GM21619 (cell line): ENCODE data around the gene KIF2A.

Experiments used
- ATAC-seq: cut with Tn5 transposase; IDR thresholded peaks from one replicate; pipeline ENCODE4 v1.9.1; 2021; ENCODE audit not compliant: unreplicated experiment

KIF2A gene

DNA sequence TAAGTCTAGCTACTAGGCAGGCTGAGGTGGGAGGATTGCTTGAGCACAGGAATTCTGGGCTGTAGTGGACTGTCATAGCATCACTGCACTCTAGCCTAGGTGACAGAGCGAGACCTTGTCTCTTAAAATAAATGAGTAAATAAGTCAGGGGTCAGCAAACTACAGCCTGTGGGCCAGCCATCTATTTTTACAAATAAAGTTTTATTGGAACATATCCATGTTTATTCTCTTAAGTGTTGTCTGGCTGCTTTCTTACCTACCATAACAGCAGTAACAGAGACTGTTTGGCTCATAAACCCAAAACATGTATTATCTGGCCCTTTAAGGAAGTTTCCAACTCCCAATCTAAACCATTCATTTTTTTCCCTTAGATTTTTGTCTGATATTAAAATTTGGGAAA lies 68.1 kb downstream of the KIF2A start:
- no peak for ATAC-seq

DNA sequence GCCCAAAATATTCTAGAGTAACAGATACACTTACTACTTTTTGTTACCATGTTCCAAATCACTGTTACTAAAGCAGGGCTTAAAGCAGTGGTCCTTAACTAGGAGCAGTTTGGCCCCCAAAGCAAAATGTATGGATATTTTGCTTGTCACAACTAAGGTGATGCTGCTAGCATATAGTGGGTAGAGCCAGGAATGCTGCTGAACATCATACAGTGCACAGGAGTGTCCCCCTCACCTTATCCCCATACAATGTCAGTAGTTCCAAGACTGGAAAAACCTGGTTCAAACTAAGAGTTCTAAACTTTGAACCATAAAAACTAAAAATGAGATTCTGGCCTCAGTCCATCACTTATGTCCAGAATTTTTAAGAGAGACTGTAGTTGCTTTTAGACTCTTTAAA lies 69.6 kb downstream of the KIF2A start:
- ATAC-seq, result no peak

DNA sequence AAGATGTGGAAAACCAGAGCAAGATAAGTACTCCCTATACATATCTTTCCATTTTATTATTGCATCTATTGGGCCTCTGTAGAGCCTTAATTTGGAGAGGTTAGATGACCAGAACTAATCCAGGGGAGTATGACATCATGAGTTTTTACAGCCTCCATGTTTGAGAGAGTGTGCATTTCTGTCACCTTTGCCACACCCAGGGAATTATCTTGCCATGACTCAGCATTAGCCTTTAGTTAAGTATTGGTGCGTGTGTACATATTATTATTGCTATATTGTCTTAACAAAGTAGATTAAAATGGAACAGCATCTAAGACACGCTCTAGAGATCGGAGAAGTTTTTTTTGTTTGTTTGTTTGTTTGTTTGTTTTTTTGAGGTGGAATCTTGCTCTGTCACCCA lies 70.1 kb downstream of the KIF2A start:
- ATAC-seq, result no peak

DNA sequence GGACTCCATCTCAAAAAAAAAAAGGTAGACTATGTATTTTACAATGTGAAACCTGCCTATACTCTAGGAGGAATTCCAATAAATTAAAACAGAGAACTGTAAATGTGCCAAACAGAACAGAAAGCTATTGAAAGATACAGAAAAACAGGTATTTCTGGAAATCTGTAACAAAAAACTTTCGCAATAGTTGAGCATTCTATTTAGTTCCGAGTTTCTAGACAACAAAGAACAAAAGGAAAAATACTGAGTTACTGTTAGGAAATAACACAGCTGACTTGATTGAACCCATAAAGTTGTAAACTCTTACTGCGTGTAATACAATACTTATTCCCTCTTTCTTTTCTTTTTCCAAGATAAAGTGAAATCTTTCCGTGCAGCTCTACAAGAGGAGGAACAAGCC lies 79.1 kb downstream of the KIF2A start:
- ATAC-seq, result no peak

DNA sequence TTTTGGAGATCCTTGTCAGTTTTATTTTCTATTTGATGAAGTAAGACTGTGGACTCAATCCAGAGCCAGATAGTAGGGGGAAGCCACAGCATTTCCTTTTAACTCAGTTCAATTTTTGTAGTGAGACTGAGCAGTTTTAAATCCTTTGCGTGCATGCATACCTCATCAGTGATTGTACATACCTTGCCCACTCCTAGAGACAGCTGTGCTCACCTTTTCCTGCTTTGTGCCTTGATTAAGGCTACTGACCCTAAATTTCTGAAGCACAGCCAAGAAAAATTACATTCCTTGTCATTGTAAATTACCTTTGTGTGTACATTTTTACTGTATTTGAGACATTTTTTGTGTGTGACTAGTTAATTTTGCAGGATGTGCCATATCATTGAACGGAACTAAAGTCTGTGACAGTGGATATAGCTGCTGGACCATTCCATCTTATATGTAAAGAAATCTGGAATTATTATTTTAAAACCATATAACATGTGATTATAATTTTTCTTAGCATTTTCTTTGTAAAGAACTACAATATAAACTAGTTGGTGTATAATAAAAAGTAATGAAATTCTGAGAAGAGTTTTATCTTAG lies 79.9 kb downstream of the KIF2A start:
- no peak for ATAC-seq

DNA sequence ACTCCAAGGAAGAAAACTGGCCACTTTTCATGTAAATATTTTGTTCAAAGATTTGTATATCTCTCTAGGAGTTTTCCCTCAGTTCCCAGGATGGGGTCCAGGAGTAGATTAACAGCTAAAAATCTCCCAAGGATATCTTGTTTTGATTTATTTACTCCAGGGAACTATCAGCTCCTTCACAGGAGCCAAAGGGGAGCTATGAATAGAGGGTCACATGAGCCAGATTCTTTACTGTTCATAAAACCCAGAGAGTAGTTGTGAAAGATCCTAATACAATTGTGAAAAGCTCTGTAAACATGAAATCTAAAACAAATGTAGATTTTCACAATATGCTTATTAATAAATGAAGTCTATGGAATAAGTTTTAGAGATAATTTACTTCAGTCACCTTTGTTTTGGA lies 80.8 kb downstream of the KIF2A start:
- no peak for ATAC-seq

DNA sequence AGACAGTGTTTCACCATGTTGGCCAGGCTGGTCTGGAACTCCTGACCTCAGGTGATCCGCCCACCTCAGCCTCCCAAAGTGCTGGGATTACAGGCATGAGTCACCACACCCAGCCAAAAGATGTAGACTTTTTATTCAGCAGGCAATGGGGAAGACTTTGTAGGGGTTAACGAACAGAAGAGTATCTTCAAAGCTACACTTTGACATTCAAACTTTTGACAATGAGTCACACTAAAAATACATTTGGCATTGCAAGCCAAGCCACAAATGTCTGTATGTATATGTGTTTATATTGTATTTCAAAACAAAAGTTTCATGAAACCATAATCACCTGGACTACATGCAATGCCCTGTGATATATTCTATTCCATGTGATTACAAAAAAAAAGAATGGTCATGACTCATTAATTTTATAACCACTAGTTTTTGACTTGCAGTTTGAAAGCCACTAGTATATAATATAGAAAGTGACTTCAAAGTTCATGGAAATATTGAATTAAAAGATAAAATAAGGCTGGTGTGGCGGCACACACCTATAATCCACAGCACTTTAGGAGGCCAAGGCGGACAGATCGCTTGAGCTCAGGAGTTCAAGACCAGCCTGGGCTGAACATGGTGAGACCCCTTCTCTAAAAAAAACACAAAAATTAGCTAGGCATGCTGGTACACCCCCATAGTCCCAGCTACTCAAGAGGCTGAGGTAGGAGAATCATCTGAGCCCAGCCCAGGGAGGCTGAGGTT lies 89.4 kb downstream of the KIF2A start:
- ATAC-seq, result no peak

DNA sequence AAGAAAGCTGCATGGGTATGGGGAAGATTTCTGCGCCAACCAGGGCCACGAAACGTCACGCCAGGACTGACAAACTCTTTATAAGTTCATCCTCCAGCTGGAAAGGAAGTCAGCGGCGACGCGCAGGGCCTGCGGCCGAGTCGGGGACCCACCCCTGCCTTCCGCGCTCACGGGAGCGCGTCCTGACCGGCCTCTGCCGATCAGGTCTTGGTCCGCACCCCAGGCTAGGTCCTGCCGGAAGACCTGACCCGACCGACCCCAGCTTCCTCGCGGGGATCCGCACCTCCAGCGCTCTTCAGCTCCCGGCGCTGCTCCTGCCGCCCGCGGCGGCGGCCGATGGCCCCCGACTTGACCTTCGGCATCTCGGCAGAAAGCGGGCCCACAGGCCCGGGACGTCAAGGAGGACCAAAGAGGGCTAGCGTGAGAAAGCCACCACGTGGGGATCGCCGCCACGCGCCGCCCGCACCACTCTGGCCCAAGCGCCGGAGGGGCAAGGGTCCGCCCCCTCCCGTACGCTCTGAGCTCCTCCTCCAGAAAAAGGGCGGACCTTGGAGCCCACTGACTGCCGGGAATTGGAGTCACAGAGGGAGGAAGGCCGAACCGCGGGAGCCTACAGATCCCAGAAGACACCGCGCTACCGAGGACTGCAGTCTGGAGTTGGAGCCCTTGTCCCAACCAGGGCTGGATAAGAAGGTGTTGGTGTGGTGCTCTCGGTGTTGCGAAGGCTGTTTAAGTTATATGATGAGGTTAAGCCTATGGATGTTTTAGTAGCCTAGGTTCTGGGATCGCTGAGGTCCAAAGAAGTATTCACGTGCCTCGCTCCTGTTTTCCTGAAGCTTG lies 97.6 kb downstream of the KIF2A start, which contains the start of gene DIMT1:
Gene DIMT1 (minus strand): TSS at position 495 of the 840 bp plus-strand sequence. CDS start 133 bp downstream, at position 362.
- peak; percentile 96 for ATAC-seq

DNA sequence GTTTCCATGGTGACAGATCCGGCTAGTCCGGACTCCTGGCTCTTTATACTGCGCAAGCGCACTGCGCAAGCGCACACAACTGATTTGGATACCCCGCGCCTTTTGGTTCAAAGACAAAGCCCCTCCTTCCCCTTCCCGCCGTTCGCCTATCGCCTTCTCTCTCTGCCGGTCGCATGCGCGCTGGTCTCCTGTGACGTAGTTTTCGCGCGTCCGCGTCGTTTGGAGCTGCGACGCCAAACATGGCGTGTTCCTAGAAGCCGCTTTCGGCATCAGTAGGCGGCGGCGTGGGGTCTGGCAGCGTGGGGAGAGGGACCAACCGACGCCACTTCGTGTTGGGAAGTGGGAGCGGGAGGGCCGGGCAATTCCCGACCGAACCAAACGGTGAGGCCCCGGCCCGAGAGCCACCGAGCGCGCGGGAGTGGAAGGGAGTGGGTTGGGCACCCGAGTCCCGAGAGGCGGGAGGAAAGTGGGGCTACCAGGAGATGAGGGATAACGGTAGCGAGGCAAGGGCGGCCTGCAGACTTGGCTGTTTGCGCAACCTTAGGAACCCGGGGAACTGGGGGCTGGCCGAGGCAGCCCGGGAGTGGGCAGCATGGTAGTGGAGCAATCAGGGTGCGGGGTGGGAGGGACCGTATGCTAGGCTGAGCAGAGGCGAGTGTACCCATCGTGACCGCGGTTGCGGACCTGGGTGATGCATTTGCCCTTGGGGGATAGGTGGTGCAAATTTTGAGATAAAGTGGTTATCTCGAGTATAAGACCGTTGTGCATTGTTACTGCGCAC lies 106.7 kb downstream of the KIF2A start, which contains the start of gene IPO11:
Gene IPO11 (plus strand): TSS at position 215 of the 781 bp plus-strand sequence. CDS start 24,517 bp downstream, outside the sequence.
- peak; percentile 97 for ATAC-seq

DNA sequence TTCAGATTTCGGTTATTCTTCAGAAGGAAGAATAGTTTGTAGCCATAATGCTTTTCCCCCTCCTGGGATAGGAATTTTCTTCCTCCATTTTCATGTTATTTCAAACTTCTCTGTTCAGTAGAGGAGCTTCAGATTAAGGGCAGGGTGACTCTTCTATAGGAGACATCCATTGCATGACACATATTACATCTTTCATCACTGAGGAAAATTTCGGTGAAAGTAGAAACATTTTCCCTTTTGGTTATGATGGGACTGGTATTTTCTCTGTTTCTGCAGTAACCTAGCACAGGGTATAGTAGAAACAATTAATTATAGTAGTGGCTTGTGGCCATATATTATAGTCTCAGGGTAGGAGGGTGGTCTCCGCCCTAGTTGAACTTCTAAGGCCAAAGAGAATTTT lies 107.7 kb downstream of the KIF2A start:
- no peak for ATAC-seq

DNA sequence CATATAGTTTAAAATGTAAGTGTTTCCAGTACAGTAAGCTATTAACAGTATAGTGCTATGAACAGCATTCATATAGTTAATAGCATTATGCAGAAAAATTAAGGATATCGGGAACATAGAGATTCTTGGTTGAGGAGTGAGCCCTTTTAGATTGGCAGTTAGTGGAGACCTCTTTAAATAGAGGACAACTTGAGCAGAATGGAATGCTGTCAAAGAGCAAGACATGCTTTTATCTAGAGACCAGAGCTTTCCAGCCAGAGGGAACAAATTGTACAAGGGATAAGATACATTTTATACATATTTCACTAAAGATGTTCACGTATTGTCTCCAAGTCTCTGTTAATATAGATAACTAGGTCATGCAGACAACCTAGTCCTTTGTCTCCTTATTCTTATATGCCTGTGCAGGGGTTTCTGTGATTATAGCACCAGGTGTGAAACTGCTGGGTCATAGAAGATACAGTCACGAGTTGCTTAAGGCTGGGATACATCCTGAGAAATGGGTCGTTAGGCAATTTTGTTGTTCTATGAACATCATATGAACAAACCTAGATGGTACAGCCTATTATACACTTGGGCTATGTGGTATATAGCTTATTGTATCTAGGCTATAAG lies 112.6 kb downstream of the KIF2A start:
- no peak for ATAC-seq

DNA sequence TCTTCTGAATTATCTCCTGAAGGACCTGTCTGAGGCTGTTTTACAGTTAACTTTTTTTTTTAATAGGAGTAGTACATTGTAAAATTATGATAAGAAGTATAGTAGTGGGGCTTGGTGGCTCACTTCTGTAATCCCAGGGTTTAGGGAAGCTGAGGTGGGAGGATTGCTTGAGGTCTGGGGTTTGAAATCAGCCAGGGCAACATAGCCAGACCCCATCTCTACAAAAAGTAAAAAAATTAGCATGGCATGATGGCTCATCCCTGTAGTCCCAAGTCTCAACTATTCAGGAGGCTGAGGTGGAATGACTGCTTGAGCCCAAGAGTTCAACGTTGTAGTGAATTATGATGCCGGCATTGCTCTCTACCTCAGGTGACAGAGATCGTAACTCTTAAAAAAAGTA lies 113.6 kb downstream of the KIF2A start:
- no peak for ATAC-seq

DNA sequence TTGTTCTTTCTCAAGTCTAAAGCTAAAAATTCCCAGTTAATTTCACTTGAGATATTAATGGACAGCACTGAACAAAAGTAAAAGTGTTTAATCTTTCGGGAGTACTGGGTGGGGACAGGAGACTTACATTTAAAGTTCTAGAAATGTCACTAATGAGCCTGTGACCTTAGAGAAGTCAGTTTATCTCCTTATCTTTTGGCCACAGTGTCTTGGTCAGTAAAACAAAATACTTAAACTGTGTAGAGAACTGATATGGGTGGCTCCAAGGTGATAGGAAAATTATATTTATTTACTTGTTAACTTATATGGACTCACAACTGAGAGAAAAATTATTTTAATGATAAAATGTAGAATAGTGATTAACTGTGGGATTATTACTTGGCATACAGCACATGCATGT lies 115.4 kb downstream of the KIF2A start:
- ATAC-seq, result no peak

DNA sequence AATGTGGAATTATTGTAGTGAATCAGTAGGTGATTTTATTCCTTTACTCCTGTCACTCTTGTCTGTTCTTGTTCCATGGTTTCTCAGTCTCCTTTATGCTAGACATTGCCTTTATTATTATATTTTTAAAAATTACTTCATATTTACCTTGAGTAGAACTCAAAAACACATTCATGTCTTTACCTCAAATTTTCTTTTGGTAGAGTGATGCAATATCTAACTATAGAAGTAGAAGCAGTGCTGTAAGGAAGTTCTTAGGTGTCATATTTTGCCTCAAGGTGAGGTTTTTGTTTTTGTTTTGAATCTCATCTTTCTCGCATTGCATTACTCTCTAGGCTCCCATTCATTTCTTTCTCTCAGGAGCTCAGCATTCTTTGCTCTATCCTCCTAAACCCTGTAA lies 118.8 kb downstream of the KIF2A start:
- no peak for ATAC-seq

DNA sequence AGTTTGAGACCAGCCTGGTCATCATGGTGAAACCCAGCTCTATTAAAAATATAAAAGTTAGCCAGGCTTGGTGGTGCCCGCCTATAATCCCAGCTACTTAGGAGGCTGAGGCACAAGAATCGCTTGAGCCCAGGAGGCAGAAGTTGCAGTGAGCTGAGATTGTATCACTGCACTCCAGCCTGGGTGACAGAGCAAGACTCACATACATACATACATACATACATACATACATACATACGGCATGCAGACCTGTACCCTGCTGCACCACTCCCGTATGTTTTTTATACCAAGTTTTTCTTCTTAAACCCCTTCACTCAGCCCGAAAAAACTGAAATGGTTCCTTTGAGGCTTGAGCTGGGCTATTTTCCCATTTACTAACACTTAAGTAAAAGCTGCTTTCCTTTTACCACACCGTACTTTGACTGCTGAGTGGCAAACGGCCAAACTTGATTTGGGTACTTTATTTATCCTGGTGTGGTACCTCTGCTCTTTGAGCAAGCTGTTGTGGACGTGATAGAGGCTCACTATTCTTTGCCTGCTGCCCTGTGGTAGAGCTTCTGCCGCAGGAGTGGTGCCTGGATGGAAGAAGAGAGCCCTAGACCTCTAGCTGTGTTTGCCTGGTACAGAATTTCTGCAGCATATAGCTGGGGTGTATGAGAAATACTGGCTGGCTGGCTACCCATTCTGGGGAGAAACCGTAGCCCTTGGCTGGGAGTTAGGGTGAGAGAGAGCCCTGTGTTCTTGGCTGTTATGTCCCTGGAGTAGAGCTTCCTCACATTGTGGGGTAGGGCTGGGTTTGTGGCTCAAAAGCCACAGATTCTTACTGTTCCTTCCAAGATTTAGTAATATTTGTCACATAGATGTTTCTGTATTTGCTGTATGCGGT lies 126.0 kb downstream of the KIF2A start:
- ATAC-seq, result no peak

DNA sequence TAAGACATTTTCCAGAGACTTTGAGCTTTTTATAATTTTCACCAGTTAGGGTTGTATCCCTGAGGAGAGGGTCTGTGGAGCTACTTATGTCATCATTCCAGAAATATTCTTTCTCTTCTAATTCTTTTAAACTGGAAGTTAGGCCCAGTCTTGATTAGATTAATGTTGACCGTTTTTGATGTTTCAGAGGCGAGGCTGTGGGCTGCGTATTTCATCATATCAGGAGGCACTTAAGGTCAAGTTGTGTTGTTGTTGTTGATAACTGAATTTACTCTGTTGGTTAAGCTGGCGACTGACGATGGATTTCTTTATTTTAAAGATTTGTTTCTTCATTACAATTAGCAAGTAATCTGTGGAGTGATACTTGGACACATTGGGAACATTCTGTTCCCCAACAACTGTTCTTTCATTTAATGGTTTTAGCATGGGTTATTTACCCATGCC lies 126.6 kb downstream of the KIF2A start:
- ATAC-seq, result no peak
